ENCODE data around the gene PPFIBP1. TPM values are rescaled to one million over a fixed set of nuclear protein-coding genes. Genes with fewer than 3 reads are reported as not detected.
"Not testable (repeated sequence)": the region's sequence is repeated elsewhere in the genome, so short reads cannot be mapped to it uniquely, and the experiment has no call there.

PPFIBP1 gene
- total and polyA plus RNA-seq, 2 donors (not counting 1 experiment from before 2014, with no cell fraction given), result 3.3 to 15.0 TPM

DNA sequence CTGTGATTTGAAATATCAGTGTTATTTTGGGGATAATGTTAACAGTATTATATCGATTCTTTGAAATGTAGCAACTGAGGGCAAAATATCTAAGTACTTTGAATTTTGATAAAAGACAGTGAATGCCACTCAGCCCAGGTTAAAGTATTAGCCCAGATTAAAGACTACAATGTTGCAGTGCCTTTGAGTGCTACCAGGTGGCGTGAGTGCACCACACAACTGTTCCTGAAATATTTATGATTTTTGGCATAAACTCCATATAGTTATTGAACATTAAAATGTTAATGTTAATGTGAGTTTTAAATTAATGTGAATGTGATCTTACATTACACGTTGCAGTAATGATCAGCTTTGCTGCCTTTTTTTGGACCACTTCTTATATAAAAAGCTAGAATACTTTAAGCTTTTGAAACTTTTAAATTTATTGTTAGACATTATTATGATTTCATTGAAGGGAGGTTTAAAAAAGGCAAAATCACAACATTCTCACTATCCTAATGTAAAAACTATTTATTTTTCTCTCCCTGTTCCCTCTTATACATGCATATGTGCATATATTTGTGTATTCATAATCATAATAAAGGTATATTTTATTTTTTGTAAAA lies 209.1 kb downstream of the PPFIBP1 start:
- Mint-ChIP-seq H3K9me3 (ENCODE audit: insufficient read depth) (no peaks in the 10 kb centered on the region), H3K4me3 (no peak overlapping the region), H3K4me1 (no peaks in the 10 kb centered on the region), H3K27me3 (no peaks in the 10 kb centered on the region), H3K27ac (no peak overlapping the region)
- CTCF ChIA-PET, result interaction anchor here (0.7 to 5.4 kb wide), 10 partner anchors 10 to 212 kb away, joined by 3 to 59 read pairs (median 5); partner anchors contain the start of genes KLHL42 and MANSC4
- peaks cover 5% of the 10 kb centered on the region for H4K20me1 ChIP-seq (ENCODE audit: control insufficient read depth, insufficient read depth, low read length, poor library complexity, severe bottlenecking)
- no CpG with 5 or more reads among the region's 3 CpGs for WGBS (ENCODE audit: insufficient coverage)
- no peaks in the 10 kb centered on the region for H3K4me1 ChIP-seq (ENCODE audit: control insufficient read depth in 2 of 2, insufficient read depth in 2 of 2, low read length in 2 of 2)
- intact Hi-C loops (cut with micrococcal nuclease), result loop anchor here (1.0 kb wide), 1 partner anchor 88 kb away; no protein-coding TSS in a partner anchor
- no peak overlapping the region for H2AFZ ChIP-seq (ENCODE audit: insufficient read depth, low read depth, low read length, poor library complexity, severe bottlenecking)
- ATAC-seq (ENCODE audit: low read depth) (no peak), DNase-seq (peak; percentile 39)
- no peak overlapping the region for H3K27ac ChIP-seq (ENCODE audit: low read length in 2 of 2)
- no peaks in the 10 kb centered on the region for H3K79me2 ChIP-seq (ENCODE audit: control insufficient read depth, insufficient read depth, low read length)
- POLR2A ChIA-PET, result no interaction called here
- no peak overlapping the region for H3K4me3 ChIP-seq (ENCODE audit: control extremely low read depth in 1 of 5, extremely low read depth in 1 of 5, insufficient read depth in 1 of 5, low read depth in 2 of 5, low read length in 4 of 5)
- TF ChIP-seq EZH2 (IDR thresholded peaks at IDR 0.05; ENCODE audit: borderline replicate concordance, insufficient read depth, low read depth, low read length, poor library complexity, severe bottlenecking), result no peak
- TF ChIP-seq, protein P1, sequence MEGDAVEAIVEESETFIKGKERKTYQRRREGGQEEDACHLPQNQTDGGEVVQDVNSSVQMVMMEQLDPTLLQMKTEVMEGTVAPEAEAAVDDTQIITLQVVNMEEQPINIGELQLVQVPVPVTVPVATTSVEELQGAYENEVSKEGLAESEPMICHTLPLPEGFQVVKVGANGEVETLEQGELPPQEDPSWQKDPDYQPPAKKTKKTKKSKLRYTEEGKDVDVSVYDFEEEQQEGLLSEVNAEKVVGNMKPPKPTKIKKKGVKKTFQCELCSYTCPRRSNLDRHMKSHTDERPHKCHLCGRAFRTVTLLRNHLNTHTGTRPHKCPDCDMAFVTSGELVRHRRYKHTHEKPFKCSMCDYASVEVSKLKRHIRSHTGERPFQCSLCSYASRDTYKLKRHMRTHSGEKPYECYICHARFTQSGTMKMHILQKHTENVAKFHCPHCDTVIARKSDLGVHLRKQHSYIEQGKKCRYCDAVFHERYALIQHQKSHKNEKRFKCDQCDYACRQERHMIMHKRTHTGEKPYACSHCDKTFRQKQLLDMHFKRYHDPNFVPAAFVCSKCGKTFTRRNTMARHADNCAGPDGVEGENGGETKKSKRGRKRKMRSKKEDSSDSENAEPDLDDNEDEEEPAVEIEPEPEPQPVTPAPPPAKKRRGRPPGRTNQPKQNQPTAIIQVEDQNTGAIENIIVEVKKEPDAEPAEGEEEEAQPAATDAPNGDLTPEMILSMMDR (IDR thresholded peaks at IDR 0.05), result peak; percentile 82
- H3K9me3 ChIP-seq (ENCODE audit: control extremely low read depth in 1 of 3, control insufficient read depth in 2 of 3, insufficient read depth in 1 of 3, low read length in 2 of 3), result no peaks in the 10 kb centered on the region
- no peak overlapping the region for H3K9ac ChIP-seq (ENCODE audit: low read length)
- H3K4me2 ChIP-seq (replicated peaks; ENCODE audit: low read depth, low read length, poor library complexity, severe bottlenecking), result no peak overlapping the region
- H3K27me3 ChIP-seq (replicated peaks in 1 of 4; ENCODE audit: control extremely low read depth in 1 of 4, control insufficient read depth in 3 of 4, insufficient read depth in 4 of 4, low read length in 3 of 4), result no peaks in the 10 kb centered on the region
- H3K36me3 ChIP-seq (replicated peaks in 1 of 2; ENCODE audit: control extremely low read depth in 1 of 2, control insufficient read depth in 1 of 2, extremely low read depth in 1 of 2, insufficient read depth in 2 of 2, low read length in 1 of 2), result peaks cover 15 to 32% of the 10 kb centered on the region in 2 experiments

DNA sequence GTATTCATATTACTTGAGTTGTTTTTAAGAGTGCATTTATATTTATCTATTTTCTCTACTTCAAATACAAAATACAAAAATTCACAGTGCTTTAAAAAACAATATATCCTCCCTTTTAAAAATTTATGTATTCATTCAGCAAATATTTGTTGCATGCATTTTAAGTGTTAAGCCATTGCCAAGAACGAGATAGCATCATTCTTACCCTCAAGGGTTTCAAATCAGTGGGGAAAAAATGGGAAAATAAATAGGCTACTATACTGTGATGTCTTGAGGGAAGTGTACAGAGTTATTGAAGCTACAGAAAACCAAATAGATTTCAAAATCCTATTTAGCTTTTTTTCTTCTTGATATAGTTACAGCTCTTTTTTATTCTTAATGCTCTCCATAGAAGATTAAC lies 209.8 kb downstream of the PPFIBP1 start:
- Mint-ChIP-seq H3K4me1 (no peaks in the 10 kb centered on the region), H3K27ac (no peak overlapping the region), H3K9me3 (ENCODE audit: insufficient read depth) (no peaks in the 10 kb centered on the region), H3K4me3 (no peak overlapping the region), H3K27me3 (no peaks in the 10 kb centered on the region)
- no peaks in the 10 kb centered on the region for H3K27me3 ChIP-seq (replicated peaks in 1 of 4; ENCODE audit: control extremely low read depth in 1 of 4, control insufficient read depth in 3 of 4, insufficient read depth in 4 of 4, low read length in 3 of 4)
- peaks cover 19 to 35% of the 10 kb centered on the region in 2 experiments for H3K36me3 ChIP-seq (replicated peaks in 1 of 2; ENCODE audit: control extremely low read depth in 1 of 2, control insufficient read depth in 1 of 2, extremely low read depth in 1 of 2, insufficient read depth in 2 of 2, low read length in 1 of 2)
- H3K9ac ChIP-seq (ENCODE audit: low read length), result no peak overlapping the region
- no peaks in the 10 kb centered on the region for H3K4me1 ChIP-seq (ENCODE audit: control insufficient read depth in 2 of 2, insufficient read depth in 2 of 2, low read length in 2 of 2)
- intact Hi-C loops (cut with micrococcal nuclease), result loop anchor here (1.0 kb wide), 1 partner anchor 88 kb away; no protein-coding TSS in a partner anchor
- no peaks in the 10 kb centered on the region for H3K9me3 ChIP-seq (ENCODE audit: control extremely low read depth in 1 of 3, control insufficient read depth in 2 of 3, insufficient read depth in 1 of 3, low read length in 2 of 3)
- H3K27ac ChIP-seq (ENCODE audit: low read length in 2 of 2), result no peak overlapping the region
- H3K4me2 ChIP-seq (replicated peaks; ENCODE audit: low read depth, low read length, poor library complexity, severe bottlenecking), result no peak overlapping the region
- POLR2A ChIA-PET, result no interaction called here
- CTCF ChIA-PET, result interaction anchor here (0.5 to 5.4 kb wide), 10 partner anchors 11 to 413 kb away, joined by 3 to 59 read pairs (median 6); partner anchors contain the start of genes KLHL42, MANSC4 and REP15
- no peaks in the 10 kb centered on the region for H3K79me2 ChIP-seq (ENCODE audit: control insufficient read depth, insufficient read depth, low read length)
- WGBS (ENCODE audit: insufficient coverage), result no CpG with 5 or more reads among the region's 1 CpG
- DNase-seq, result no peak
- ATAC-seq (ENCODE audit: low read depth), result no peak
- H4K20me1 ChIP-seq (ENCODE audit: control insufficient read depth, insufficient read depth, low read length, poor library complexity, severe bottlenecking), result peaks cover 5% of the 10 kb centered on the region
- no peak overlapping the region for H3K4me3 ChIP-seq (ENCODE audit: control extremely low read depth in 1 of 5, extremely low read depth in 1 of 5, insufficient read depth in 1 of 5, low read depth in 2 of 5, low read length in 4 of 5)
- TF ChIP-seq, protein P1 (IDR thresholded peaks at IDR 0.05), result no peak
- TF ChIP-seq EZH2 (IDR thresholded peaks at IDR 0.05; ENCODE audit: borderline replicate concordance, insufficient read depth, low read depth, low read length, poor library complexity, severe bottlenecking), result no peak
- no peak overlapping the region for H2AFZ ChIP-seq (ENCODE audit: insufficient read depth, low read depth, low read length, poor library complexity, severe bottlenecking)

DNA sequence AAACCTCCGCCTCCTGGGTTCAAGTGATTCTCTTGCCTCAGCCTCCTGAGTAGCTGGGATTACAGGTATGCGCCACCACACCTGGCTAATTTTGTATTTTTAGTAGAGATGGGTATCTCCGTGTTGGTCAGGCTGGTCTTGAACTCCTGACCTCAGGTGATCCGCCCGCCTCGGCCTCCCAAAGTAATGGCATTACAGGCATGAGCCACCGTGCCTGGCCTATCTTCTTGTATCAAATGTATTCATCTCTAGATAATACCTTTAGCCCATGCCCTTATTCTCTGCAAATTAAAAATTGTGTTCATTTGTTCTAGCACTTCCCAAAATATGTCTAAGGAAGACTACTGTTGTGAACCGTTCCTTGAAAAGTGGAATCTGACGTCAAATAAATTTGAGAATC lies 210.3 kb downstream of the PPFIBP1 start:
- H3K4me1 Mint-ChIP-seq; POLR2A ChIA-PET; H3K4me3 Mint-ChIP-seq; H3K27ac Mint-ChIP-seq; H3K4me2 ChIP-seq (replicated peaks; ENCODE audit: low read depth, low read length, poor library complexity, severe bottlenecking); ATAC-seq (ENCODE audit: low read depth); intact Hi-C loops (cut with micrococcal nuclease); H3K9me3 Mint-ChIP-seq (ENCODE audit: insufficient read depth); H3K79me2 ChIP-seq (ENCODE audit: control insufficient read depth, insufficient read depth, low read length); DNase-seq; H4K20me1 ChIP-seq (ENCODE audit: control insufficient read depth, insufficient read depth, low read length, poor library complexity, severe bottlenecking); H3K9ac ChIP-seq (ENCODE audit: low read length); H3K27ac ChIP-seq (ENCODE audit: low read length in 2 of 2); H3K4me1 ChIP-seq (ENCODE audit: control insufficient read depth in 2 of 2, insufficient read depth in 2 of 2, low read length in 2 of 2); H3K4me3 ChIP-seq (ENCODE audit: control extremely low read depth in 1 of 5, extremely low read depth in 1 of 5, insufficient read depth in 1 of 5, low read depth in 2 of 5, low read length in 4 of 5); H3K9me3 ChIP-seq (ENCODE audit: control extremely low read depth in 1 of 3, control insufficient read depth in 2 of 3, insufficient read depth in 1 of 3, low read length in 2 of 3); H2AFZ ChIP-seq (ENCODE audit: insufficient read depth, low read depth, low read length, poor library complexity, severe bottlenecking); H3K27me3 ChIP-seq (replicated peaks in 1 of 4; ENCODE audit: control extremely low read depth in 1 of 4, control insufficient read depth in 3 of 4, insufficient read depth in 4 of 4, low read length in 3 of 4); H3K27me3 Mint-ChIP-seq: not testable (repeated sequence)
- CTCF ChIA-PET, result interaction anchor here (0.5 to 5.4 kb wide), 6 partner anchors 11 to 414 kb away, joined by 4 to 59 read pairs (median 16); partner anchors contain the start of genes KLHL42 and MANSC4
- H3K36me3 ChIP-seq (replicated peaks in 1 of 2; ENCODE audit: control extremely low read depth in 1 of 2, control insufficient read depth in 1 of 2, extremely low read depth in 1 of 2, insufficient read depth in 2 of 2, low read length in 1 of 2), result peaks cover 21 to 38% of the 10 kb centered on the region in 2 experiments
- WGBS (ENCODE audit: insufficient coverage), result no CpG with 5 or more reads among the region's 9 CpGs
